ENCODE results near the gene IL3RA. TPM values are rescaled to one million over a fixed set of nuclear protein-coding genes. Genes with fewer than 3 reads are reported as not detected.
A peak's percentile ranks its signal among the peaks of the same experiment; 100 is the strongest.

IL3RA gene
- 0.49 and 0.52 TPM in 2 replicates for total RNA-seq (2021)
- Bru-seq, nascent RNA: not detected
- BruChase-seq, experiment 1, labeled RNA remaining after a 2-hour chase: percentile 11 among the genes with signal in this experiment
- percentile 18 among the genes with signal in this experiment for BruChase-seq, experiment 2, labeled RNA remaining after a 6-hour chase
- long read RNA-seq, partial matches to known transcripts: 0 of 4 reads
- long read RNA-seq, other reads (novel, unspliced or antisense): 3 of 4 reads

DNA sequence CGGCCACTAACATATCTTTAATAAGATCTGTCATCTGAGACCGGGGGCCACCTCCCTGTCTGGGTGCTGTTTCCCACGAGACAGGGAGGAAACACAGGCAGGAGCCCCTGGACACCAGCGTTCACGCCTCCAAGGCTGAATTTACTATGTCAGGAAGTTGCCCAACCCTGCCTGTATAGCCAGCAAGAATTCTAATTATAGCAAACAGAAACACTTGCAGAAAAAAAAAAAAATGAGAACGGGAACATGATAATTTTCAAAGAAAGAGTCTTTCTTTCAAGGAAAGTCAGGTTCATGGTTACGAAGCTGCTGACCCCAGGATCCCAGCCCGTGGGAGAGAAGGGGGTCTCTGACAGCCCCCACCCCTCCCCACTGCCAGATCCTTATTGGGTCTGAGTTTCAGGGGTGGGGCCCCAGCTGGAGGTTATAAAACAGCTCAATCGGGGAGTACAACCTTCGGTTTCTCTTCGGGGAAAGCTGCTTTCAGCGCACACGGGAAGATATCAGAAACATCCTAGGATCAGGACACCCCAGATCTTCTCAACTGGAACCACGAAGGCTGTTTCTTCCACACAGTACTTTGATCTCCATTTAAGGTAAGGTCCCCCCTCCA, at the start of gene IL3RA:
IL3RA (plus strand) TSS at position 455 of the 613 bp plus-strand sequence. CDS start 4,981 bp downstream, outside the sequence.
- Histone ChIP-seq H3K27me3 (replicated peaks; ENCODE audit: insufficient read depth, low read depth, low read length, poor library complexity) (no peaks in the 10 kb centered on the region), H3K9me3 (ENCODE audit: low read depth, low read length, poor library complexity, severe bottlenecking) (peaks cover 5% of the 10 kb centered on the region), H3K27ac (ENCODE audit: low read depth, low read length, poor library complexity, severe bottlenecking) (no peak within 1 kb of the TSS), H3K36me3 (ENCODE audit: insufficient read depth, low read length, poor library complexity, severe bottlenecking) (no peaks in the 10 kb centered on the region), H3K4me1 (ENCODE audit: insufficient read depth, low read length, poor library complexity, severe bottlenecking) (no peaks in the 10 kb centered on the region), H3K4me3 (ENCODE audit: low read depth, low read length, poor library complexity, severe bottlenecking) (peak within 1 kb of the TSS; percentile 35)
- ChIA-PET POLR2A (ENCODE audit: low non-redundant PET) (no interaction called here), CTCF (no interaction called here)
- intact Hi-C loops (cut with micrococcal nuclease; ENCODE audit: unreplicated experiment): no loop called here
- DNase-seq (ENCODE audit: low spot score): no peak
- no peak for TF ChIP-seq CTCF (conservative IDR thresholded peaks at IDR 0.05; ENCODE audit: low read depth, low read length)
- TF ChIP-seq EZH2 (IDR thresholded peaks at IDR 0.05; ENCODE audit: borderline replicate concordance, low read depth, low read length, poor library complexity, severe bottlenecking): no peak
- BruUV-seq (replicated peaks): no TSS peak

DNA sequence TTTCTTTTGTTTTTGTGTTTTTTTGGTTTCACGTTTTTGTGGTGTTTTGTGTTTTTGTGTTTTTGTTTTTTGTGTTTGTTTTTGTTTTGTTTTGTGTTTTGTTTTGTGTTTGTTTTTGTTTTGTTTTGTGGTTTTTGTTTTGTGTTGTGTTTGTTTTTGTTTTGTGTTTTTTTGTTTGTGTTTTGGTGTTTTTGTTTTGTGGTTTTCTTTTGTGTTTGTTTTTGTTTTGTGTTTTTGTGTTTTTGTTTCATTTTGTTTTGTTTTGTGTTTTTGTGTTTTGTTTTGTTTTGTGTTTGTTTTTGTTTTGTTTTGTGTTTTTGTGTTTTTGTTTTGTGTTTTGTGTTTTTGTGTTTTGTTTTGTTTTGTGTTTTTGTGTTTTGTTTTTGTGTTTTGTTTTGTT, 47.0 kb upstream of the IL3RA start:
- intact Hi-C loops (cut with micrococcal nuclease; ENCODE audit: unreplicated experiment): no loop called here
- H3K4me1 ChIP-seq (ENCODE audit: insufficient read depth, low read length, poor library complexity, severe bottlenecking): no peaks in the 10 kb centered on the region
- POLR2A ChIA-PET (ENCODE audit: low non-redundant PET): no interaction called here

GRCh38 chrX:1291110-1291740, 45.4 kb upstream of the IL3RA start:
- ChIA-PET CTCF (no interaction called here), POLR2A (ENCODE audit: low non-redundant PET) (no interaction called here)
- DNase-seq (ENCODE audit: low spot score): no peak
- TF ChIP-seq CTCF (conservative IDR thresholded peaks at IDR 0.05; ENCODE audit: low read depth, low read length): no peak
- no peak for TF ChIP-seq EZH2 (IDR thresholded peaks at IDR 0.05; ENCODE audit: borderline replicate concordance, low read depth, low read length, poor library complexity, severe bottlenecking)
- no TSS peak for BruUV-seq (replicated peaks)
- no peak overlapping the region for H3K27ac ChIP-seq (ENCODE audit: low read depth, low read length, poor library complexity, severe bottlenecking)
- intact Hi-C loops (cut with micrococcal nuclease; ENCODE audit: unreplicated experiment): no loop called here
- no peak overlapping the region for H3K4me3 ChIP-seq (ENCODE audit: low read depth, low read length, poor library complexity, severe bottlenecking)
- no peaks in the 10 kb centered on the region for H3K27me3 ChIP-seq (replicated peaks; ENCODE audit: insufficient read depth, low read depth, low read length, poor library complexity)
- H3K36me3 ChIP-seq (ENCODE audit: insufficient read depth, low read length, poor library complexity, severe bottlenecking): no peaks in the 10 kb centered on the region
- peaks cover 3% of the 10 kb centered on the region for H3K9me3 ChIP-seq (ENCODE audit: low read depth, low read length, poor library complexity, severe bottlenecking)
- no peaks in the 10 kb centered on the region for H3K4me1 ChIP-seq (ENCODE audit: insufficient read depth, low read length, poor library complexity, severe bottlenecking)

More for the DNA sequence above, 47.0 kb upstream of the IL3RA start:
- Histone ChIP-seq H3K27me3 (replicated peaks; ENCODE audit: insufficient read depth, low read depth, low read length, poor library complexity) (no peaks in the 10 kb centered on the region), H3K4me3 (ENCODE audit: low read depth, low read length, poor library complexity, severe bottlenecking) (no peak overlapping the region), H3K27ac (ENCODE audit: low read depth, low read length, poor library complexity, severe bottlenecking) (no peak overlapping the region), H3K36me3 (ENCODE audit: insufficient read depth, low read length, poor library complexity, severe bottlenecking) (no peaks in the 10 kb centered on the region), H3K9me3 (ENCODE audit: low read depth, low read length, poor library complexity, severe bottlenecking) (peaks cover 3% of the 10 kb centered on the region)
- no TSS peak for BruUV-seq (replicated peaks)
- DNase-seq (ENCODE audit: low spot score): no peak
- CTCF ChIA-PET: no interaction called here
- TF ChIP-seq EZH2 (IDR thresholded peaks at IDR 0.05; ENCODE audit: borderline replicate concordance, low read depth, low read length, poor library complexity, severe bottlenecking) (no peak), CTCF (conservative IDR thresholded peaks at IDR 0.05; ENCODE audit: low read depth, low read length) (no peak)

Measured in A673 (cell line).